ENCODE measurements around the gene ADD1. TPM values are rescaled to one million over a fixed set of nuclear protein-coding genes. Genes with fewer than 3 reads are reported as not detected.

ADD1 gene
- total RNA-seq, 4 donors from 2014 or later, result 122 to 299 (median 196) TPM

GRCh38 chr4:2927016-2927695 lies 83.5 kb downstream of the ADD1 start:
- Histone ChIP-seq H3K27me3 (no peaks in the 10 kb centered on the region), H3K9me3 (no peaks in the 10 kb centered on the region), H3K27ac (no peak overlapping the region), H3K36me3 (peaks cover 88% of the 10 kb centered on the region), H3K4me3 (no peak overlapping the region), H3K4me1 (peaks cover 32% of the 10 kb centered on the region)
- WGBS, result 93% methylated on average over 14 of the region's 18 CpGs
- peak; percentile 52 to 76 for DNase-seq (ENCODE audit: low spot score in 2 of 2)
- no peak for TF ChIP-seq EP300 (IDR thresholded peaks at IDR 0.05)
- no peak for TF ChIP-seq POLR2AphosphoS5 (IDR thresholded peaks at IDR 0.05)
- TF ChIP-seq POLR2A (IDR thresholded peaks at IDR 0.05), result no peak
- no peak for TF ChIP-seq CTCF (IDR thresholded peaks at IDR 0.05)

- Histone ChIP-seq H3K36me3 (peaks cover 84% of the 10 kb centered on the region), H3K27ac (no peak overlapping the region), H3K27me3 (no peaks in the 10 kb centered on the region), H3K4me1 (peaks cover 33% of the 10 kb centered on the region), H3K4me3 (no peak overlapping the region), H3K9me3 (no peaks in the 10 kb centered on the region)
- TF ChIP-seq POLR2AphosphoS5 (IDR thresholded peaks at IDR 0.05), result no peak
- TF ChIP-seq CTCF (IDR thresholded peaks at IDR 0.05), result no peak
- no peak for TF ChIP-seq EP300 (IDR thresholded peaks at IDR 0.05)
- no peak for TF ChIP-seq POLR2A (IDR thresholded peaks at IDR 0.05)
- 90% methylated on average over 12 of the region's 12 CpGs for WGBS
- peak; percentile 44 to 62 for DNase-seq (ENCODE audit: low spot score in 2 of 2)
Measured at GRCh38 chr4:2927696-2928075, 84.0 kb downstream of the ADD1 start.

GRCh38 chr4:2928242-2929176 lies 84.9 kb downstream of the ADD1 start:
- Histone ChIP-seq H3K36me3 (peaks cover 78% of the 10 kb centered on the region), H3K4me3 (no peak overlapping the region), H3K9me3 (no peaks in the 10 kb centered on the region), H3K27ac (no peak overlapping the region), H3K27me3 (no peaks in the 10 kb centered on the region), H3K4me1 (peaks cover 35% of the 10 kb centered on the region)
- peak; percentile 59 to 60 for DNase-seq (ENCODE audit: low spot score in 2 of 2)
- WGBS, result 86% methylated on average over 27 of the region's 32 CpGs
- TF ChIP-seq POLR2AphosphoS5 (IDR thresholded peaks at IDR 0.05) (no peak), EP300 (IDR thresholded peaks at IDR 0.05) (no peak), CTCF (IDR thresholded peaks at IDR 0.05) (no peak), POLR2A (IDR thresholded peaks at IDR 0.05) (no peak)

GRCh38 chr4:2929469-2929868 lies 85.8 kb downstream of the ADD1 start:
- peak; percentile 57 to 64 for DNase-seq (ENCODE audit: low spot score in 2 of 2)
- H3K4me1 ChIP-seq, result peaks cover 34% of the 10 kb centered on the region
- H3K9me3 ChIP-seq, result no peaks in the 10 kb centered on the region
- no peak overlapping the region for H3K27ac ChIP-seq
- TF ChIP-seq POLR2A (IDR thresholded peaks at IDR 0.05) (no peak), POLR2AphosphoS5 (IDR thresholded peaks at IDR 0.05) (no peak), EP300 (IDR thresholded peaks at IDR 0.05) (no peak), CTCF (IDR thresholded peaks at IDR 0.05) (no peak)
- WGBS, result 89% methylated on average over 9 of the region's 16 CpGs
- no peaks in the 10 kb centered on the region for H3K27me3 ChIP-seq
- peaks cover 70% of the 10 kb centered on the region for H3K36me3 ChIP-seq
- H3K4me3 ChIP-seq, result no peak overlapping the region

Measured in suprapubic skin (tissue), 4 donors.